Omental fat pad (tissue), 4 donors: ENCODE results near the gene CNKSR1. TPM values are rescaled to one million over a fixed set of nuclear protein-coding genes. Genes with fewer than 3 reads are reported as not detected.

Source experiments
- ATAC-seq: fragments of 150-250 bp; one replicate; pipeline ENCODE4 v1.9.1; 2016; ENCODE audit warnings: mild to moderate bottlenecking, moderate library complexity; ENCODE audit not compliant: low FRiP score
- DNase-seq: peaks from one replicate; pipeline ENCODE4 v3.0.0-alpha.2; 2019; ENCODE audit warnings: low spot score
- CTCF ChIP-seq, 3 donors: fragments of 450-650 bp; IDR thresholded peaks; one replicate each; pipeline ENCODE4 v1.5.1; 2016 to 2017; ENCODE audit warnings: antibody characterized with exemption in 3 of 3, mild to moderate bottlenecking in 3 of 3, moderate library complexity in 2 of 3
- total RNA-seq, 4 donors: library from RNA; depleted of rRNA; stranded (reverse); fragments of >200 nt; gene quantifications; one replicate each; pipeline ENCODE4 v1.1.0, GENCODE V29; 2016

Gene CNKSR1
- total RNA-seq, 4 donors from 2014 or later: 0.75 to 6.0 (median 1.3) TPM

DNA sequence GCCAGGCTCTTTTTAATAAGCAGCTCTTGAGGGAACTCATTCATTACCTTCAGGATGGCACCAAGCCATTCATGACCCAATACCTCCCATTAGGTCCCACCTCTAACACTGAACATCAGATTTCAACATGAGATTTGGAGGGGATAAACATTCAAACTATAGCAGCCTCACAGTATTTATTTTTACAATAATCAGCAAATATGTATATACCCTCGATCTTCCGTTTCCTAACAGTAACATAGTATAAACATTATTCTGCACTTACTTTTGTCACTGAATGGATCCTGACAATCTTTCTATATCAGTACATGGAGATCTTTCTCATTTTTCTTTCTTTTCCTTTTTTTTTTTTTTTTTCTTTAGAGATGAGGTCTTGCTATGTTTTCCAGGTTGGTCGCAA lies 18.5 kb downstream of the CNKSR1 start:
- no peak for DNase-seq
- no peak for TF ChIP-seq CTCF (IDR thresholded peaks at IDR 0.05)
- ATAC-seq: no peak

DNA sequence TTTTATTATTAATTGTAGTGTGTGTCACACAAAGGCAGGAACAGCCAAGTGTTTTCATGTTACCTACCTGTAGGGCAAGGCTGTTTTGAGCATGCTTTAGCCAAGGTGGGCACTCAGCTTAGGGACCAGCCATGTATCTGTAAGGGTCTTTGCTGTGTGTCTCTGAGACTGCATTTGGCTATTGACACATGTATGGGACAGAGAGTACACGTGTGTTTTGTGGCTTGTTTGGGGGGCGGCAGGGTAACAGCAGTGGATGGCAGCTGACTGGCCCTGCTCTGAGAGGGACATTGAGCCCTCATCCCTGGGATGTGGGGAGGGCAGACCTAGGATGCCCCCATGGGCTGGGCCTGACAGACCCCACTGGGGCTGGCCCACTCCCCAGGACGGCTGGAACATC lies 20.0 kb downstream of the CNKSR1 start:
- no peak for TF ChIP-seq CTCF (IDR thresholded peaks at IDR 0.05)
- no peak for DNase-seq
- no peak for ATAC-seq

GRCh38 chr1:26197813-26198212 lies 20.5 kb downstream of the CNKSR1 start:
- DNase-seq (no peak), ATAC-seq (no peak)
- no peak for TF ChIP-seq CTCF (IDR thresholded peaks at IDR 0.05)

GRCh38 chr1:26200413-26200812 lies 23.1 kb downstream of the CNKSR1 start:
- DNase-seq (no peak), ATAC-seq (no peak)
- no peak for TF ChIP-seq CTCF (IDR thresholded peaks at IDR 0.05)

DNA sequence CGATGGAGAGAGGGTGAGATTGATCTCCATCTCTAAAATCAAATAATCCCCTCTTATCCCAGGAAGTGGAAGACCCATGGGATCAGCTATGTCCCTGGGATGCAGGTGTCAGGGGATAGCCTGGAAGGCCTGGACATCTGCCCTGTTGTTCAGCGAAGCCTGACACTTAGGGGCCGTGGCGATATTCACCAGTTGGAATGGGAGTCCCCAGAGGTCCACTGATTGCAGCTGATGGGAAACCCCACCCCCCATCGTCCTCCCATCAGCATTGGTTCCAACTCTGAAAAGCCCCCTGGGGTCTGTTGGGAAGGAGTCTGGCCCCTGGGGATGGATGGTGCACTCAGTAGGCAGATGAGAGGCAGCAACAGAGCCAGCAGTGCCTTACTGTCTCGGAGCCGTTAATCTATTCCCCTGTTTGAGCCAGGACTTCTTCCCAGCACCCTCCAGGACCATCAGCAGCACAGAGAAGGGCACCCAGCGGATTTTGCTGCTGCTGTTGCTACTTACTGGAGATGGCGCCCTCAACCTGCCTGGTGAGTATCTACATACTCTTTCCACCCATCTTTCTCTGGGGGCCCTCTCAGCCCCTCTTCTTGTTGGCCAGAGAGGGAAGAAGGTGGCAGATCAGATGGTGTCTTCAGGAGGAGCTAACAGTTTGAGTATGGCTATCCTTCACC lies 26.5 kb downstream of the CNKSR1 start:
- ATAC-seq: no peak
- DNase-seq: no peak
- TF ChIP-seq CTCF (IDR thresholded peaks at IDR 0.05): no peak

GRCh38 chr1:26210147-26210870 lies 33.0 kb downstream of the CNKSR1 start:
- no peak for DNase-seq
- no peak for ATAC-seq
- no peak for TF ChIP-seq CTCF (IDR thresholded peaks at IDR 0.05)

- ATAC-seq (no peak), DNase-seq (no peak)
- TF ChIP-seq CTCF (IDR thresholded peaks at IDR 0.05): no peak
Measured at GRCh38 chr1:26212726-26213125, 35.4 kb downstream of the CNKSR1 start.
